GM18508 (cell line): ENCODE measurements around the gene HAP1.

Experiments
- ATAC-seq: cut with Tn5 transposase; IDR thresholded peaks from one replicate; pipeline ENCODE4 v1.9.1; 2021; ENCODE audit warnings: moderate number of reproducible peaks; ENCODE audit not compliant: insufficient read depth, unreplicated experiment

HAP1 gene

DNA sequence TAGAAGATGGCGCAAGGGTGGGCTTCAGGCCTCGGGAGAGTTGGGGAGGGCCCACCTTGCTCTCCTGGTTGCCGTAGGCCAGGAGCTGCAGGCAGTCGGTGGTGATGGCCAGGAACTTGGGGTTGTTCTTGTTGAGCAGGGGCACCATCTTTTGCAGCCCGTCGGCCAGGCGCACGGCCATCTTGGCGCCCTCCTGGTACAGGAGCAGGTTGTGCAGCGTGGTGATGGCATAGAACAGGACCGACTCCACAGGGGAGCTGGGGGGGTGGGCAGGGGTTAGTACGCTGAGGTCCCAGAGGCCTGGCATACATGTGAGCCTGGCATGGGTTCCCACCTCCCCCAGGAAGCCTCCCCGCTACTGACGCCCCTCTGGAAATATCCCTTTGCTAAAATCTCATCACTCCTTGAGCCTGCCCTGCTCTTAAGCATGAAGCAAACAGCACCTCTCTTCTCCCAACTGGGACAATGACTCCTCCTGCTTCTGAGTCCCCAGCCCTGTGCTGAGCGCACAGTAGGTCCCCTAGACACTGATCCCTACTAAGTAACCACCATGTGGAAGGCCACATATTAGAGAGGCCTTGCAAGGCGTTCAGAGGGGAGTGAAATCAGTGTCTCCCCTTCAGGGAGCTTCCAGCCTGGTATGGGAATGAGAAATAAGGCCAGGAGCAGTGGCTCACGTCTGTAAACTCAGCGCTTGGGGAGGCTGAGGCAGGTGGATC, 33.0 kb upstream of the HAP1 start:
- ATAC-seq, result no peak

DNA sequence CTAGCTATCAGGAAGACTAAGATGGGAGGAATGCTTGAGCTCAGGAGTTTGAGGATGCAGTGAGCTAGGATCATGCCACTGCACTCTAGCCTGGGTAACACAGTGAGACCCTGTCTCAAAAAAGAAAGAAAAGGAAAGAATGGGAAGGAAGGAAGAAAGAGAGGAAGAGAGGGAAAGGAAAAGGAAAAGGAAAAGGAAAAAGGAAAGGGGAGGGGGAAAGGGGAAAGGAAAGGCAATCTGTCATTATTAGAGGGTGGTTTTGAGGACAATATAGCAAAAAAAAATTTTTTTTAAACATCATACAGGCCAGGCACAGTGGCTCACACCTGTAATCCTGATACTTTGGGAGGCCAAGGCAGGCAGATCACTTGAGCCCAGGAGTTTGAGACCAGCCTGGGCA, 31.7 kb upstream of the HAP1 start:
- no peak for ATAC-seq

DNA sequence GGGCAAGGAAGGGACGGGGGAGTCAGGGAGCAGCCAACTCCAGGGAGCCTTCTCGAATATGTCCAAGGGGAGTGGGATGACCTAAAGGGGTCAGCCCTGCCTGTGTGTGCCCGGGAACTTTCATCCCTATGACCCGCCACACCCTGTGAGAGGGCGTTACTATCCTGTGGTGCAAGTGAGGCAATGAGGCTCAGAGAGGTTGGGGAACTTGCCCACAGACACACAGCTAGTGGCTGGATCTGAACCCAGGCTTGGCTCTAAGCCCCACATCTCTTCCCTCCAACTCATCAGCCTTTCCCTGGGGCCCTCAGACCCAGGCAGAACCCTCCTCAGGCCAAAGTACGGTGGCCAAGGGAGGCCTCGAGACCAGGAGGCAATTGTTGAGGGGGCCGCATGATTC, 28.9 kb upstream of the HAP1 start:
- ATAC-seq, result no peak

DNA sequence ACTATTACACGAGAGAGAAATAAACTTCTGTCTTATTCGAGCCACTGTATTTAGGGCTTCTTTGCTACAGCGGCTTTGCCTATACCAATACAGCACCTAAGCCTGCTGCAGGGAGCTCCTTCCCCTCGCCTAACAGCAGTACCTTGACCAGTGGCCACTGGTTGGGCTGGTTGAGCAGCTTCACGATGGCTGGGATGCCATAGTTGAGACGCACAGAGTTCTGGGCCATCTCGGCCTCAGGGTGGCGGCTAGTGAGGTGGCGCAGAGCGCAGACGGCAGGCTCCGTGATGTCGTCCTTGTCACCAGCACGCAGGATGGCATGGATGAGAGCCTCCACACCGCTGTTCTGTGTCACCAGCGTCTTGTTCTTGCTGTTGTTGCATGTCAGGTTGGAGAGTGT, 28.4 kb upstream of the HAP1 start:
- ATAC-seq, result no peak

DNA sequence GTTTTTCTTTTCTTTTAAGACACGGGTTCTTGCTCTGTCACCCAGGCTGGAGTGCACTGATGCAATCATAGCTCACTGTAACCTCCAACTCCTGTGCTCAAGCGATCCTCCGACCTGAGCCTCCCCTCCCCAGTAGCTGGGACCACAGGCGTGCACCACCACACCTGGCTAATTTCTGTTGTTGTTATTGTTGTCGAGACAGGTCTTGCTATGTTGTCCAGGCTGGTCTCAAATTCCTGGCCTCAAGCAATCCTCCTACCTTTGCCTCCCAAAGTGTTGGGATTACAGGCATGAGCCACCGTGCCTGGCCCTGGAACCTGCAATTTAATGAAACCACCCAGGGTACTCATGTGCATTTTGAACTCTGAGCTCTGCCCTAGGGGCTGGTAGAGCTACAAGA, 27.9 kb upstream of the HAP1 start:
- no peak for ATAC-seq

DNA sequence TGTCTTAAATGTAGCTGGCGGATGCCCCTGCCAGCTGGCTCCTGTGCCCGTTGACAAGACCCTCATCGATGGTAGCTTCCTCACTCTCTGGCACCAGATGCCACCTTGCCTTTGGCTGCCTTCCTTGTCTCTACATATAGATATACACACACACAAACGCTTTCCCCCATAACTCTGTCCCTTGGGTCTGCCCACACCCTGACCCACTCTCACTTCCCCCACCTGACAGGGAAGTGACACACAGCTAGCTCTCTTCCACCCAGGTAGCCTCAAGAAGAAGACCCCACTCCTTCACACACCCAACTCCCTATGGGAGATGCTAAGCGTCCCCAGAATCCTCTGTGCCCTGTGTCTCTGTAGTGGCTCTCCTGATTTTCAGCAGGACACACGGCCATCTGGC, 26.4 kb upstream of the HAP1 start:
- no peak for ATAC-seq

- no peak for ATAC-seq
These were observed 24.2 kb upstream of the HAP1 start for GRCh38 chr17:41758601-41759000.

DNA sequence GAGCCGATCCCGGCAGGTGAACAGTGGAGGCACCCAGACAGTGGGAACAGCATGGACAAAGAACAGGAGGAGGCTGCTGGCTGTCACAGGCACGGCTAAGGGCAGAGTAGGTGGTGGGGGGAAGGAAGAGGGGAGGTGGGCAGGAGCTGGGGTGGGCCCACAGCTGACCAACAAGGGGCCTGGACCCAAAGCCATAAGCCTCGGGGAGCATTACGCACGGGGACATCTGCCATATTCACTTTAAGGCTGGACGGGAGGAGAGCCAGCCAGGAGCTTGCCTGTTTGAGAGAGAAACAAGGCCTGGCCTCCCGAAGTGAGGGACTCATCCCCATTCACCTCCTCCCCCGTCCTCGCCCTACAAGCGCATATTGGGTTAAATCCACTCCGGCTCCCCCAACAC, 19.6 kb upstream of the HAP1 start:
- no peak for ATAC-seq

DNA sequence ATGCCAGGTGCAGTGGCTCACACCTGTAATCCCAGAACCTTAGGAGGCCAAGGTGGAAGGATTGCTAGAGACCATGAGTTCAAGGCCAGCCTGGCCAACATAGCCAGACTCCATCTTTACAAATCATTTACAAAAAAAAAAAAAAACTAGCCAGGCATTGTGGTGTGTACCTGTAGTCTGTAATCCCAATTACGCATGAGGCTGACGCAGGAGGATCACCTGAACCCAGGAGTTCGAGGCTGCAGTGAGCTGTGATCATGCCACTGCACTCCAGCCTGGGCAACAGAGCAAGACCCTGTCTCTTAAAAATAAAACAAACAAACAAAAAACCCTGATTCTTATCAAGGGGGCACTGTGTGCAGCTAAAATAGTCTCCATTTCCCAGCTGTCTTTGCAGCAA, 16.8 kb upstream of the HAP1 start:
- ATAC-seq, result no peak

- ATAC-seq, result no peak
These were observed 16.4 kb upstream of the HAP1 start for GRCh38 chr17:41750862-41751261.

DNA sequence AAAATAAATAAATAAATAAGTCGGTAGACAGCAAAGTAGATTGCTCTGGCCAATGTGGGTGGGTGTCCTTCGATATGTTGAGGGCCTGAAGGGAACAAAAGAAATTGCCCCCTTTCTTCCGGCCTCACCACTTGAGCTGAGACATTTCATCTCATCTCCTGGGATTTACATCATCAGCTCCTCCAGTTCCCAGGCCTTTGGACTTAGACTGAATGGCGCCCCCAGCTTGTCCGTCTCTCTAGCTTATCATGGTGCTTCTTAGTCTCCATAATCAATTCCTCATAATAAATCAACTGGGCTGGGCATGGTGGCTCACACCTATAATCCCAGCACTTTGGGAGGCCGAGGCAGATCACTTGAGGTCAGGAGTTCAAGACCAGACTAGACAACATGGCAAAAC, 13.8 kb upstream of the HAP1 start:
- no peak for ATAC-seq

DNA sequence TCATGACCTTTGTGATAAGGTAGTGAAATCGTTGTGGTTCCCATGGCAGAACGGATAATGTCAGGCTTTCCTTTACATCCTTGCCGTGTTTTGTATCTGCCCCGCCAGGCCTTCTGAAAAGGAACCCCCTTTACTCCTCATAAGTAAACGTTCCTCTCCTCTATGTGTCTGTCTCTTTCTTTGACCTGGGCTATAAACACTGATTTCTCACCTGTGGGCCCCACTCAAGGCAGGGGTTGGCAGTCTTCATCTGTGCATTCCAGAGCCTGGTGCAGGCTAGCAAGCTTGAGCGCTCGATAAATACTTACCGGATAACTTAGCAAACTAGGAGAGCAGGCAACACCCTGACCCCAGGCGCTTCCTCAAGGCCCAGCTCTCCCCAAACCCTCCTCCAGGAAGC, 7.3 kb upstream of the HAP1 start:
- no peak for ATAC-seq

DNA sequence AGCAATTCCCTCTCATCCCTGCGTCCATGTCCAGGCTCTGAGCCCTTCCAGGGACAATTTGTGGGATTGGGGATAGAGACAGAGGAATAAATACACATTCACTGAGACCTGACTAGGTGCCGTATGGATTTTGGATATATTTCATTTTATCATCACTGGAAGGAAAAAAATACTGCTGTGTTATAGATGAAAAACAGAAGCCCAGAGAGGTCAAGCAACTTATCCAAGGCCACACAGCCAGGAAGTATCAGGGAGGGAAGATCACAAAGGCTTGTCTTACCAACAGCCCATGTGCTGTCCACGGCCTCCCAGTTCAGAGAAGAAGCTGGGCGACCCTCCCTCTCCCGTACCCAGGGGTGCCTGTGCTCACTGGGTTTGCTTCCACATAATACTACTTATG, 6.1 kb upstream of the HAP1 start:
- ATAC-seq, result no peak

DNA sequence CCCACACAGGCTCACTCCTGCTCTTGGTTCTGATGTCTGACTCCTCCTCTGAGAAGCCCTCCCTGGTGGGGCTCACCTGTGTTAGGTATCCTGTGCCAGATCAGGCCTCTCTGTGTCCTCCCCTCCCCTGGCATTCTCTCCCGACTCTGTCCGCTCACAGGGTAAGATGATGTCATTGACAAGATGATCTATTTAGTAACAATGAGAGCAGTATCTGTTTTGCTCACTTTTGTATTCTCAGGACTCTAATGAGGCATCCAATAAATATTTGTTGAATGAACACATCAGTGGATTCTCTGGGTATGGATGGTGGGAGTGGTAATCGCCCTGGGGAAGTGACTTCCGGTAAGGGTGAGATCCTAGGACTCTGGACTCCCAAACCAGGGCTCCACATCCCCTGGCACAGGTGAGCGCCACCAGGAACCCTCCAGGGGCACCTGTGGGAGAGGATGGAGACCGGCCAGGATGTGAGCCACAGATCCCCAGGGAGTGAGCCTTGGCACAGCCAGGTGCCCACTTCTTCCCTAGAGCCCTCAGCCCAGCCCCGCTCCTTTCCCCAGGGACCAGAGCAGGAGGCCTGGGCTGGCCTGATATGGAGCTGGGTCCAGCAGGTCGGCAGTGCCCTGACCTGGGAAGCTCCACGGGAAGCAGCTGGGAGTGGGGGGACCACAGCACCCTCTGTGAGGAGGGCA, 5.4 kb upstream of the HAP1 start:
- no peak for ATAC-seq

- no peak for ATAC-seq
These were observed 4.3 kb upstream of the HAP1 start for GRCh38 chr17:41738801-41739112.

DNA sequence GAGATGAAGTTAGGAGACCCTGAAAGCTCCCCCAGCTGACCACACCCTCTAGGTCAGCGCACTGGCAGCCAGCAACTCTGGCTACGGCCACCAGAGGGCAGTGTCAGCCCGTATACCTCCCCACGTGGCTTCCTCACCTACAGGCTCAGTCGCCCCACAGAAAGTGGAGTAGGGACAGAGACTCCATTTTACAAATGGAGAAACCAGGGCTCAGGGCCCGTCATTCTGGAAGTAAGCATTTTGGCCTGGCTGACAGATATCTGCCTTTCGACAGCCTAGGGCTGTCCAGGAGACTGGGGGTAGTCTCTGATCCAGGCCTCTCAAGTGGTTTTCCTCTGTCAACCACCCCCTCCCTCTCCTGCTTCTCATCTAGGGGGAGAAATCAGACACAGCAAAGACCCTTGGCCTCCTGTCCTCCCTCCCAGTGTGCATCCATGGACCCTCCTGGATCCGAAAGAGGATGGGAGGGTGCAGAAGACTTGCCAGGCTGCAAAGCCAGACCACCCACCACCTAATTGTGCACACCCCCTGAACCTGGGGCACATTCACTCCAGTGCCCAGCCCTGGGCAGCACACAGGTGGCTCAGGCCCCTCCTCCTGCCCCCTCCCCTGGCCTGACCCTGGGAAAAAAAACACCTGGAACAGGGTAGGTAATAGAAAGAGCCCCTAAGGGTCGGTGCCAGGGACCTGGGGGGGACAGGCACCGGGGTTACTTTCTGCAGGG, 3.8 kb upstream of the HAP1 start:
- ATAC-seq, result no peak

GRCh38 chr17:41737680-41738023, 3.2 kb upstream of the HAP1 start:
- no peak for ATAC-seq

- ATAC-seq, result no peak
These were observed 2.7 kb upstream of the HAP1 start for GRCh38 chr17:41736983-41737679.

GRCh38 chr17:41735744-41736143, 1.3 kb upstream of the HAP1 start:
- no peak for ATAC-seq

GRCh38 chr17:41734949-41735313, 488 bp upstream of the HAP1 start:
- no peak for ATAC-seq

GRCh38 chr17:41733348-41734138, 900 bp downstream of the HAP1 start:
- no peak for ATAC-seq
